Thoracic aorta (tissue), 2 donors: ENCODE measurements around the gene LAPTM5. TPM values are rescaled to one million over a fixed set of nuclear protein-coding genes. Genes with fewer than 3 reads are reported as not detected.

Experiments used
- ATAC-seq: fragments of 150-250 bp; one replicate; pipeline ENCODE4 v1.8.0; 2017; ENCODE audit warnings: low read depth; ENCODE audit not compliant: insufficient number of reproducible peaks, low FRiP score
- DNase-seq: peaks from one replicate; pipeline ENCODE4 v3.0.0-alpha.2; 2020; ENCODE audit warnings: low spot score
- H3K27ac ChIP-seq, 2 donors: fragments of 200-600 bp; sonication (generic); 1 replicate in 1 of 2; 2 replicates in 1 of 2; pipeline ENCODE4 v1.5.1; 2016; ENCODE audit warnings: mild to moderate bottlenecking in 2 of 2, moderate library complexity in 2 of 2
- H3K27me3 ChIP-seq: fragments of 200-600 bp; sonication (generic); replicated peaks from 2 replicates; pipeline ENCODE4 v1.6.0; 2016; ENCODE audit warnings: mild to moderate bottlenecking; ENCODE audit not compliant: insufficient read depth
- H3K36me3 ChIP-seq: fragments of 200-600 bp; sonication (generic); one replicate; pipeline ENCODE4 v1.5.1; 2016
- H3K4me1 ChIP-seq, 2 donors: fragments of 200-600 bp; sonication (generic); 1 replicate in 1 of 2; 2 replicates in 1 of 2; pipeline versions ENCODE4 v1.5.1 to v1.6.0; 2016; ENCODE audit warnings: low read depth in 2 of 2, mild to moderate bottlenecking in 1 of 2; ENCODE audit not compliant: control insufficient read depth in 1 of 2
- H3K4me3 ChIP-seq: fragments of 200-600 bp; sonication (generic); 2 replicates; pipeline ENCODE4 v1.5.1; 2016; ENCODE audit warnings: mild to moderate bottlenecking
- H3K9me3 ChIP-seq: fragments of 200-600 bp; sonication (generic); 2 replicates; pipeline ENCODE4 v1.5.1; 2016
- CTCF ChIP-seq: fragments of 200-600 bp; sonication (generic); IDR thresholded peaks from one replicate; pipeline ENCODE4 v1.5.1; 2019; ENCODE audit warnings: antibody characterized with exemption
- total RNA-seq, 2 donors: library from RNA; depleted of rRNA; stranded (reverse); fragments of >200 nt; gene quantifications; one replicate each; pipeline versions ENCODE4 v1.1.0 to v1.2.3, GENCODE V29; 2016

The LAPTM5 gene
- total RNA-seq, 2 donors from 2014 or later = 91.0 to 127 TPM

DNA sequence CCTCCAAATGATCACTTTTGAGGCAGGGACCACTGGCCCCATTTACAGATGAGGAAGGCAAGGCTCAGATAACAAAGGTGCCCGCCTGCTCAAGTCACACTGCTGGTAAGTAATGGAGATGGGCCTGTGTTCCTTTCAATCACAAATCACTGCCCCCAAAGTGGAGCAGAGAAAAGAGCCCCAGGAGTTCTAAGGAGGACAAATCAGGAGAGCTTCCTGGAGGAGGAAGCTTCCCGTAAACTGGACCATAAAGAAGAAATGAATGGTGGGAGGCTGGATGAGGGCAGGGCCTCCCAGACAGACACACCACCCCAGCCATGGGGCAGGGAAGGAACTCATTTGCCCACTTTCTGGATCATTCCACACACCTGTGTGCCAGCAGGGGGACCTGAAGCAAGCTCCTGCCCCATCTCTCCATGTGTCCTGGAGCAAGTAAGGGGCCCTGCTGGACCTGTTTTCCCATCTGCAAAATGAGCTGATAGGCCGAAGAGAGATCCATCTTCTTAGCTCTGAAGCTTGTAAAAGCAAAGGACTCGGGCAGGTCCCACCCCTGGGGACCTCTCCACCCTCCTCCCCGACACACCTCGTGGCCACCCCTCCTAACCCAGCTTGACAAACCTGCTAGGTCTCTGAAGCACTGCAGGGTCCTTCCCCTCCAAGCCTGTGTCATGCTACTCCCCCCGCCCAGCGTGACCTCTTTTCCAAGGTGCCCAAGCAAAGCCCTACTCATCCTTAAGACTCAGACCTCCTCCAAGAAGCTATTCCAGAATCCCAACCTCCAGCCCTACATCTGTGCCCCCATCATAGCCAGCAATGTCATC is 5.5 kb downstream of the LAPTM5 start:
- DNase-seq (no peak), ATAC-seq (no peak)
- H3K4me1 ChIP-seq = no peaks in the 10 kb centered on the region
- H3K36me3 ChIP-seq = no peaks in the 10 kb centered on the region
- no peak for TF ChIP-seq CTCF
- peak overlapping the region in 1 of 2 donors; percentile 13 for H3K27ac ChIP-seq
- no peaks in the 10 kb centered on the region for H3K9me3 ChIP-seq
- H3K27me3 ChIP-seq = no peaks in the 10 kb centered on the region
- no peak overlapping the region for H3K4me3 ChIP-seq

- ATAC-seq = no peak
- TF ChIP-seq CTCF = no peak
These were observed 6.8 kb downstream of the LAPTM5 start for GRCh38 chr1:30750731-30751291.

GRCh38 chr1:30749691-30750583 is 7.6 kb downstream of the LAPTM5 start:
- H3K9me3 ChIP-seq = no peaks in the 10 kb centered on the region
- peaks cover 0 to 10% of the 10 kb centered on the region in 2 donors for H3K4me1 ChIP-seq

More at GRCh38 chr1:30750731-30751291, 6.8 kb downstream of the LAPTM5 start:
- Histone ChIP-seq H3K27me3 (no peaks in the 10 kb centered on the region), H3K4me3 (no peak overlapping the region), H3K9me3 (no peaks in the 10 kb centered on the region), H3K4me1 (peaks cover 0 to 9% of the 10 kb centered on the region in 2 donors), H3K27ac (peak overlapping the region in 1 of 2 donors; percentile 8), H3K36me3 (no peaks in the 10 kb centered on the region)
- no peak for DNase-seq

GRCh38 chr1:30748699-30749401 is 8.7 kb downstream of the LAPTM5 start:
- TF ChIP-seq CTCF = no peak
- H3K27ac ChIP-seq = no peak overlapping the region

More at GRCh38 chr1:30749691-30750583, 7.6 kb downstream of the LAPTM5 start:
- Histone ChIP-seq H3K27ac (peak overlapping the region in 1 of 2 donors; percentile 8), H3K27me3 (no peaks in the 10 kb centered on the region), H3K4me3 (no peak overlapping the region), H3K36me3 (no peaks in the 10 kb centered on the region)
- no peak for DNase-seq
- no peak for TF ChIP-seq CTCF
- no peak for ATAC-seq

More at GRCh38 chr1:30748699-30749401, 8.7 kb downstream of the LAPTM5 start:
- H3K4me3 ChIP-seq = no peak overlapping the region
- no peaks in the 10 kb centered on the region for H3K36me3 ChIP-seq
- no peaks in the 10 kb centered on the region for H3K27me3 ChIP-seq
- no peaks in the 10 kb centered on the region for H3K9me3 ChIP-seq
- DNase-seq (no peak), ATAC-seq (no peak)
- H3K4me1 ChIP-seq = peaks cover 0 to 10% of the 10 kb centered on the region in 2 donors
